ENCODE results near the gene ANK2.

DNA sequence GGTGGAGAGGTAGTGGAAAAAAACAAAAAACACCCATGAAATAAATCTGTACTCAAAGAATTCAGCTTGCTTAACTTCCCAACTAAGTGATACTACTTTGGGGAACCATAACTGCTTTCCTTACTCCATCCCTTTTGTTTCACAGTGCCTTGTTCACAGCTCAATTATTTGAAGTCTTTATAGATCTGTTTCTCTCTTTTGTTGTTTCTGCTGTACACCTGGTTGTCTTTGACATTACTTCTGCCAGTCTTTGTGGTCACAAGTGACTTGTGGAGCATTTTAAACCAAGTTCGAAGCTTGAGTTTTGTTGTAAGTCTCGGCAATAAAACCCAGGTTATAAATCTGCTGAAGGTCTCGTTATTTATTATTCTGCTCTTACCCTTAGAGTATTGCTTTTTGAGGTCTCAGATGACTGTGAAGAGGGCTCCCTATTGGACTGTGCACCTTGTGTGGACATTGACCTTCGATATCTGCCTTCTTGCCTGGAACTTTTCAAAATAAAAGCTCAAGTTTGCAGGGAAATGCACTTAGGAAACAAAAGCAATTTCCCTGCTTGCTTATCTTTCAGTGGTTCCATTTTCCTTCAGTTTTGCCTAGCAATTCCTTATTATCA, 59.8 kb downstream of the ANK2 start:
- TF ChIP-seq, protein P1, sequence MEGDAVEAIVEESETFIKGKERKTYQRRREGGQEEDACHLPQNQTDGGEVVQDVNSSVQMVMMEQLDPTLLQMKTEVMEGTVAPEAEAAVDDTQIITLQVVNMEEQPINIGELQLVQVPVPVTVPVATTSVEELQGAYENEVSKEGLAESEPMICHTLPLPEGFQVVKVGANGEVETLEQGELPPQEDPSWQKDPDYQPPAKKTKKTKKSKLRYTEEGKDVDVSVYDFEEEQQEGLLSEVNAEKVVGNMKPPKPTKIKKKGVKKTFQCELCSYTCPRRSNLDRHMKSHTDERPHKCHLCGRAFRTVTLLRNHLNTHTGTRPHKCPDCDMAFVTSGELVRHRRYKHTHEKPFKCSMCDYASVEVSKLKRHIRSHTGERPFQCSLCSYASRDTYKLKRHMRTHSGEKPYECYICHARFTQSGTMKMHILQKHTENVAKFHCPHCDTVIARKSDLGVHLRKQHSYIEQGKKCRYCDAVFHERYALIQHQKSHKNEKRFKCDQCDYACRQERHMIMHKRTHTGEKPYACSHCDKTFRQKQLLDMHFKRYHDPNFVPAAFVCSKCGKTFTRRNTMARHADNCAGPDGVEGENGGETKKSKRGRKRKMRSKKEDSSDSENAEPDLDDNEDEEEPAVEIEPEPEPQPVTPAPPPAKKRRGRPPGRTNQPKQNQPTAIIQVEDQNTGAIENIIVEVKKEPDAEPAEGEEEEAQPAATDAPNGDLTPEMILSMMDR (IDR thresholded peaks at IDR 0.05): no peak
- no peak for TF ChIP-seq EZH2 (IDR thresholded peaks at IDR 0.05)
